ENCODE data around the gene MRPL38. TPM values are rescaled to one million over a fixed set of nuclear protein-coding genes. Genes with fewer than 3 reads are reported as not detected.
A peak's percentile ranks its signal among the peaks of the same experiment; 100 is the strongest.
"Not testable (repeated sequence)": the region's sequence is repeated elsewhere in the genome, so short reads cannot be mapped to it uniquely, and the experiment has no call there.

MRPL38 gene
- total RNA-seq, 2 experiments from 2014 or later: 112 to 198 TPM

GRCh38 chr17:75889454-75889853, 15.2 kb downstream of the MRPL38 start:
- no peak overlapping the region for H3K4me3 ChIP-seq (ENCODE audit: low read depth, low read length, poor library complexity, severe bottlenecking)
- peaks cover 38% of the 10 kb centered on the region for H3K36me3 ChIP-seq (ENCODE audit: insufficient read depth, low read length)
- H3K4me1 ChIP-seq (ENCODE audit: insufficient read depth, low read length, poor library complexity, severe bottlenecking): peaks cover 2% of the 10 kb centered on the region
- CTCF ChIA-PET (ENCODE audit: unreplicated experiment): no interaction called here
- no peaks in the 10 kb centered on the region for H3K9me3 ChIP-seq (ENCODE audit: low read length)
- DNase-seq (ENCODE audit: low spot score): no peak
- TSS peak; percentile 82 for BruUV-seq (replicated peaks)
- H3K27ac ChIP-seq (ENCODE audit: low read depth, low read length, poor library complexity, severe bottlenecking): no peak overlapping the region
- POLR2A ChIA-PET: interaction anchor here (0.7 kb wide), 2 partner anchors 30 to 556 kb away, joined by 4 to 5 read pairs; no protein-coding TSS in a partner anchor
- TF ChIP-seq, protein P1, sequence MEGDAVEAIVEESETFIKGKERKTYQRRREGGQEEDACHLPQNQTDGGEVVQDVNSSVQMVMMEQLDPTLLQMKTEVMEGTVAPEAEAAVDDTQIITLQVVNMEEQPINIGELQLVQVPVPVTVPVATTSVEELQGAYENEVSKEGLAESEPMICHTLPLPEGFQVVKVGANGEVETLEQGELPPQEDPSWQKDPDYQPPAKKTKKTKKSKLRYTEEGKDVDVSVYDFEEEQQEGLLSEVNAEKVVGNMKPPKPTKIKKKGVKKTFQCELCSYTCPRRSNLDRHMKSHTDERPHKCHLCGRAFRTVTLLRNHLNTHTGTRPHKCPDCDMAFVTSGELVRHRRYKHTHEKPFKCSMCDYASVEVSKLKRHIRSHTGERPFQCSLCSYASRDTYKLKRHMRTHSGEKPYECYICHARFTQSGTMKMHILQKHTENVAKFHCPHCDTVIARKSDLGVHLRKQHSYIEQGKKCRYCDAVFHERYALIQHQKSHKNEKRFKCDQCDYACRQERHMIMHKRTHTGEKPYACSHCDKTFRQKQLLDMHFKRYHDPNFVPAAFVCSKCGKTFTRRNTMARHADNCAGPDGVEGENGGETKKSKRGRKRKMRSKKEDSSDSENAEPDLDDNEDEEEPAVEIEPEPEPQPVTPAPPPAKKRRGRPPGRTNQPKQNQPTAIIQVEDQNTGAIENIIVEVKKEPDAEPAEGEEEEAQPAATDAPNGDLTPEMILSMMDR (conservative IDR thresholded peaks at IDR 0.05; ENCODE audit: low read length): peak; percentile 35
- TF ChIP-seq EZH2phosphoT487 (IDR thresholded peaks at IDR 0.05; ENCODE audit: borderline replicate concordance, low read depth, low read length): no peak
- no peaks in the 10 kb centered on the region for H4K20me1 ChIP-seq (ENCODE audit: insufficient read depth, low read length)
- intact Hi-C loops (cut with micrococcal nuclease; ENCODE audit: unreplicated experiment): no loop called here
- H3K79me2 ChIP-seq (ENCODE audit: insufficient read depth, low read depth, low read length): peaks cover 5% of the 10 kb centered on the region; the same call in 1 of the 2 replicates
- no peak overlapping the region for H2AFZ ChIP-seq (ENCODE audit: low read length)
- no peak overlapping the region for H3K4me2 ChIP-seq (ENCODE audit: low read length)
- no peaks in the 10 kb centered on the region for H3K9me2 ChIP-seq (ENCODE audit: insufficient read depth, low read length)

DNA sequence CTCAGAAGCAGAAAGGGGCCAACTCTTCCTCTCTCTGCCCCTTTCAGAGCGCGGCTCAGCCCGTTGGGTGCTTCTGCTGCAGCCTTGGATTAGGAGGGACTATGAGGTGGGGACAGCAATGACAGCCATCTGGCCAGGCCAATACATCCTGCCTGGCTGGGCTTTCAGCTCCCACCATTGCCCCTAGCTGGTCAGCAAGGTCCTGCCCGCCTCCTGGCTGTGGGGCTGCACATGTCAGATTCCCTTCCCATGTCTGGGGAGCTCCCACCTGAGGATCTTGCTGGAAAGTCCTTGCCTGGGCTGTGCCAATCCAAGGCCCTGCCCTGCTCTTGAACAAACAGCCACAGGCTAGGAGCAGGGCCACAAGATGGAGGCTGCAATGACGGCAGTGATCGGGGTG, 16.2 kb downstream of the MRPL38 start:
- Histone ChIP-seq H3K4me2 (ENCODE audit: low read length) (no peak overlapping the region), H3K9me3 (ENCODE audit: low read length) (no peaks in the 10 kb centered on the region), H3K27ac (ENCODE audit: low read depth, low read length, poor library complexity, severe bottlenecking) (no peak overlapping the region), H3K4me3 (ENCODE audit: low read depth, low read length, poor library complexity, severe bottlenecking) (no peak overlapping the region), H2AFZ (ENCODE audit: low read length) (no peak overlapping the region), H3K36me3 (ENCODE audit: insufficient read depth, low read length) (peaks cover 38% of the 10 kb centered on the region), H3K79me2 (ENCODE audit: insufficient read depth, low read depth, low read length) (no peaks in the 10 kb centered on the region), H4K20me1 (ENCODE audit: insufficient read depth, low read length) (no peaks in the 10 kb centered on the region), H3K4me1 (ENCODE audit: insufficient read depth, low read length, poor library complexity, severe bottlenecking) (no peaks in the 10 kb centered on the region), H3K9me2 (ENCODE audit: insufficient read depth, low read length) (no peaks in the 10 kb centered on the region)
- BruUV-seq (replicated peaks): no TSS peak
- CTCF ChIA-PET (ENCODE audit: unreplicated experiment): no interaction called here
- no peak for TF ChIP-seq EZH2phosphoT487 (IDR thresholded peaks at IDR 0.05; ENCODE audit: borderline replicate concordance, low read depth, low read length)
- TF ChIP-seq, protein P1 (conservative IDR thresholded peaks at IDR 0.05; ENCODE audit: low read length): no peak
- intact Hi-C loops (cut with micrococcal nuclease; ENCODE audit: unreplicated experiment): no loop called here
- no peak for DNase-seq (ENCODE audit: low spot score)
- POLR2A ChIA-PET: no interaction called here

- DNase-seq (ENCODE audit: low spot score); BruUV-seq (replicated peaks); H3K79me2 ChIP-seq (ENCODE audit: insufficient read depth, low read depth, low read length); H3K9me2 ChIP-seq (ENCODE audit: insufficient read depth, low read length); H3K4me3 ChIP-seq (ENCODE audit: low read depth, low read length, poor library complexity, severe bottlenecking); H4K20me1 ChIP-seq (ENCODE audit: insufficient read depth, low read length); intact Hi-C loops (cut with micrococcal nuclease; ENCODE audit: unreplicated experiment); H3K4me2 ChIP-seq (ENCODE audit: low read length); H3K27ac ChIP-seq (ENCODE audit: low read depth, low read length, poor library complexity, severe bottlenecking); H3K4me1 ChIP-seq (ENCODE audit: insufficient read depth, low read length, poor library complexity, severe bottlenecking); H2AFZ ChIP-seq (ENCODE audit: low read length); H3K9me3 ChIP-seq (ENCODE audit: low read length); CTCF ChIA-PET (ENCODE audit: unreplicated experiment): not testable (repeated sequence)
- POLR2A ChIA-PET: interaction anchor here (0.7 to 1.1 kb wide), 2 partner anchors 19 to 111 kb away, joined by 3 to 6 read pairs; partner anchors contain the start of gene MRPL38
- peaks cover 22% of the 10 kb centered on the region for H3K36me3 ChIP-seq (ENCODE audit: insufficient read depth, low read length)
Measured at GRCh38 chr17:75885860-75886259, 18.8 kb downstream of the MRPL38 start.
